CD1c-positive myeloid dendritic cell (primary cell): ENCODE results near the gene IKBKE.

Experiments used
- DNase-seq: peaks from one replicate; pipeline ENCODE4 v3.0.0-alpha.2; 2016; ENCODE audit errors: extremely low spot score

IKBKE gene

GRCh38 chr1:206495493-206496046, 25.3 kb downstream of the IKBKE start:
- peak; percentile 68 for DNase-seq

- DNase-seq = peak; percentile 83
These were observed 26.0 kb downstream of the IKBKE start for GRCh38 chr1:206496131-206496793.

- no peak for DNase-seq
These were observed 27.1 kb downstream of the IKBKE start for GRCh38 chr1:206497363-206497762.

GRCh38 chr1:206497774-206498173, 27.5 kb downstream of the IKBKE start:
- DNase-seq = no peak

GRCh38 chr1:206498685-206499084, 28.4 kb downstream of the IKBKE start:
- no peak for DNase-seq

GRCh38 chr1:206500046-206500445, 29.8 kb downstream of the IKBKE start:
- DNase-seq = no peak

- no peak for DNase-seq
These were observed 31.6 kb downstream of the IKBKE start for GRCh38 chr1:206501881-206502280.

- no peak for DNase-seq
These were observed 32.1 kb downstream of the IKBKE start for GRCh38 chr1:206502403-206502802.

GRCh38 chr1:206502812-206503211, 32.5 kb downstream of the IKBKE start:
- DNase-seq = no peak

GRCh38 chr1:206503591-206504362, 33.5 kb downstream of the IKBKE start:
- DNase-seq = peak; percentile 96

- DNase-seq = no peak
These were observed 34.1 kb downstream of the IKBKE start for GRCh38 chr1:206504363-206504713.

- DNase-seq = no peak
These were observed 35.6 kb downstream of the IKBKE start for GRCh38 chr1:206505702-206506355.

- DNase-seq = peak; percentile 74
These were observed 36.4 kb downstream of the IKBKE start for GRCh38 chr1:206506405-206507283.

GRCh38 chr1:206507284-206508129, 37.2 kb downstream of the IKBKE start, which contains the start of gene RASSF5:
TSS of gene RASSF5 (plus strand) at chr1:206507531. CDS start at chr1:206507603, 72 bp downstream.
- peak; percentile 84 for DNase-seq

GRCh38 chr1:206508130-206508889, 38.0 kb downstream of the IKBKE start:
- no peak for DNase-seq

- no peak for DNase-seq
These were observed 38.7 kb downstream of the IKBKE start for GRCh38 chr1:206508956-206509355.

- no peak for DNase-seq
These were observed 39.5 kb downstream of the IKBKE start for GRCh38 chr1:206509612-206510257.

- no peak for DNase-seq
These were observed 40.1 kb downstream of the IKBKE start for GRCh38 chr1:206510371-206510770.

GRCh38 chr1:206511362-206512057, 41.2 kb downstream of the IKBKE start:
- DNase-seq = no peak
